ENCODE measurements around the gene FZD1. TPM values are rescaled to one million over a fixed set of nuclear protein-coding genes. Genes with fewer than 3 reads are reported as not detected.

The FZD1 gene
- total and polyA plus RNA-seq, 2 of the 13 experiments (the other 11 are each of a cell fraction or from before 2014, with no cell fraction given): 0.22 to 0.80 TPM

GRCh38 chr7:91264046-91264923 is at the start of gene FZD1 (continued):
- no peak for TF ChIP-seq ZBTB10 (CRISPR knock-in tag; IDR thresholded peaks at IDR 0.05; ENCODE audit: borderline replicate concordance)
- TF ChIP-seq CREBL2 (CRISPR knock-in tag; IDR thresholded peaks at IDR 0.05; ENCODE audit: borderline replicate concordance): no peak
- no peak for TF ChIP-seq NRL (CRISPR knock-in tag; IDR thresholded peaks at IDR 0.05; ENCODE audit: borderline replicate concordance)
- TF ChIP-seq ZNF574 (CRISPR knock-in tag; IDR thresholded peaks at IDR 0.05): peak; percentile 29; the same call in 1 of the 2 replicates
- no peak for TF ChIP-seq PHF5A (CRISPR knock-in tag; IDR thresholded peaks at IDR 0.05; ENCODE audit: low read depth, unreplicated experiment)
- no peak for TF ChIP-seq MAFK (conservative IDR thresholded peaks at IDR 0.05 in 1 of 2, IDR thresholded peaks at IDR 0.05 in 1 of 2; ENCODE audit: low read length in 2 of 2)
- no peak for TF ChIP-seq ZNF280B (CRISPR knock-in tag; IDR thresholded peaks at IDR 0.05; ENCODE audit: borderline replicate concordance)
- TF ChIP-seq CREM (IDR thresholded peaks at IDR 0.05): 0 out of 2 replicates have a peak, but pooled peaks have one; percentile 28
- no peak for TF ChIP-seq CREM (CRISPR knock-in tag; IDR thresholded peaks at IDR 0.05)
- no peak for TF ChIP-seq MEIS1 (CRISPR knock-in tag; IDR thresholded peaks at IDR 0.05; ENCODE audit: borderline replicate concordance)
- TF ChIP-seq DMTF1 (CRISPR knock-in tag; IDR thresholded peaks at IDR 0.05): no peak
- peak; percentile 78 for TF ChIP-seq GABPB1 (CRISPR knock-in tag; IDR thresholded peaks at IDR 0.05)
- no peak for TF ChIP-seq CEBPB (IDR thresholded peaks at IDR 0.05; ENCODE audit: borderline replicate concordance, low read depth, low read length)
- TF ChIP-seq MYNN (CRISPR knock-in tag; IDR thresholded peaks at IDR 0.05; ENCODE audit: low read depth): no peak
- peak; percentile 57; the same call in 1 of the 2 replicates for TF ChIP-seq ATF7-NPFF (CRISPR knock-in tag; IDR thresholded peaks at IDR 0.05; ENCODE audit: low read depth)
- no peak for TF ChIP-seq STAG1 (CRISPR knock-in tag; IDR thresholded peaks at IDR 0.05)
- no peak for TF ChIP-seq PRMT3 (CRISPR knock-in tag; IDR thresholded peaks at IDR 0.05; ENCODE audit: borderline replicate concordance, low read depth)
- no peak for TF ChIP-seq DNMT1 (CRISPR knock-in tag; IDR thresholded peaks at IDR 0.05)
